SW 1271 (cell line): ENCODE results near the gene EML6.
A peak's percentile ranks its signal among the peaks of the same experiment; 100 is the strongest.
"Not testable (repeated sequence)": the region's sequence is repeated elsewhere in the genome, so short reads cannot be mapped to it uniquely, and the experiment has no call there.

ENCODE experiments used
- DNase-seq, 2 experiments: peaks; one replicate each; lab custom pipeline; 2025; lab: John Stamatoyannopoulos, UW

EML6 gene

GRCh38 chr2:54723131-54723995 lies at the start of gene EML6:
Gene EML6 (plus strand): TSS chr2:54723662. CDS start chr2:54725062, 1,400 bp downstream.
- DNase-seq, result peak; percentile 96 to 97

- no peak for DNase-seq
Measured at GRCh38 chr2:54675281-54675680, 48.2 kb upstream of the EML6 start.

- no peak for DNase-seq
Measured at GRCh38 chr2:54675738-54676137, 47.7 kb upstream of the EML6 start.

GRCh38 chr2:54676656-54677055 lies 46.8 kb upstream of the EML6 start:
- no peak for DNase-seq

- DNase-seq, result no peak
Measured at GRCh38 chr2:54677476-54678265, 45.8 kb upstream of the EML6 start.

- DNase-seq, result no peak
Measured at GRCh38 chr2:54678719-54679118, 44.7 kb upstream of the EML6 start.

GRCh38 chr2:54680397-54681041 lies 42.9 kb upstream of the EML6 start:
- DNase-seq, result no peak

- DNase-seq, result no peak
Measured at GRCh38 chr2:54681416-54681815, 42.0 kb upstream of the EML6 start.

GRCh38 chr2:54683596-54683995 lies 39.9 kb upstream of the EML6 start:
- no peak for DNase-seq

- no peak for DNase-seq
Measured at GRCh38 chr2:54685263-54685775, 38.1 kb upstream of the EML6 start.

GRCh38 chr2:54687595-54688152 lies 35.8 kb upstream of the EML6 start:
- DNase-seq, result no peak

- DNase-seq, result no peak
Measured at GRCh38 chr2:54691445-54692135, 31.9 kb upstream of the EML6 start.

- DNase-seq, result no peak
Measured at GRCh38 chr2:54692556-54692955, 30.9 kb upstream of the EML6 start.

- no peak for DNase-seq
Measured at GRCh38 chr2:54695378-54695777, 28.1 kb upstream of the EML6 start.

GRCh38 chr2:54697934-54698333 lies 25.5 kb upstream of the EML6 start:
- DNase-seq, result no peak

GRCh38 chr2:54698926-54699325 lies 24.5 kb upstream of the EML6 start:
- DNase-seq, result not testable (repeated sequence)

- DNase-seq, result no peak
Measured at GRCh38 chr2:54699665-54700064, 23.8 kb upstream of the EML6 start.

- DNase-seq, result no peak
Measured at GRCh38 chr2:54701029-54701428, 22.4 kb upstream of the EML6 start.

- no peak for DNase-seq
Measured at GRCh38 chr2:54704238-54704637, 19.2 kb upstream of the EML6 start.

- DNase-seq, result peak; percentile 7 to 62
Measured at GRCh38 chr2:54704688-54705605, 18.5 kb upstream of the EML6 start.
